ENCODE results near the gene LAIR2.

LAIR2 gene

DNA sequence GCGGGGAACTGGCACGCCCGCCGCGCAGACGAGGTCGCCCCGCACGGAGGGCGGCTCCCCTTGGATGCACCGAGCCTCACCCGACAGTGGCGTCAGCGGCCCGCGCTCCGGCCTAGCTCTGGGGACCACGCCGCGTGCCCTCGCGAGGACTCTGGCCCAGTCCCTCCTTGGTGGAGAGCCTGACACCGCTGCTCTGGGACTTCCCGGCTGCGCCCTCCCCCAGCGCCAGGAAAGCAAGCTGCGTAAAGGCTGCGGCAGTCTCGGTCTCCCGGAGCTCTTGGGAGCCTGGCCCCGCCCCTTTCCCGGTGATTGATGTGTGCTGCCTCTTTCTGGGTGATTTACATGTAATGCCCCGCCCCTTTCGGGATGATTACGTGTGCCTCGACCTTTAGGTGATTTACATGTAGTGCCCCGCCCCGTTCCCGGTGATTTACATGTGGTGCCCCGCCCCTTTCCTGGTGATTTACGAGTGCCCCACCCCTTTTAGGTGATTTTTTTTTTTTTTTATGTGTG lies 39.0 kb upstream of the LAIR2 start, which contains the start of gene LENG9:
Gene LENG9, minus strand, starts transcription at position 248 of the 513 bp plus-strand sequence. CDS start 252 bp downstream, outside the sequence.
- TF ChIP-seq TAF1 (IDR thresholded peaks at IDR 0.05; ENCODE audit: borderline replicate concordance, insufficient read depth, low read length) (no peak), FOXP2 (optimal IDR thresholded peaks at IDR 0.05; ENCODE audit: borderline replicate concordance, extremely low read depth, extremely low read length, insufficient read depth) (peak; percentile 14), POLR2AphosphoS5 (IDR thresholded peaks at IDR 0.05; ENCODE audit: low read depth, low read length) (no peak), SIN3A (IDR thresholded peaks at IDR 0.05; ENCODE audit: borderline replicate concordance, insufficient read depth, low read length) (no peak)
- TF ChIP-seq, protein P1, sequence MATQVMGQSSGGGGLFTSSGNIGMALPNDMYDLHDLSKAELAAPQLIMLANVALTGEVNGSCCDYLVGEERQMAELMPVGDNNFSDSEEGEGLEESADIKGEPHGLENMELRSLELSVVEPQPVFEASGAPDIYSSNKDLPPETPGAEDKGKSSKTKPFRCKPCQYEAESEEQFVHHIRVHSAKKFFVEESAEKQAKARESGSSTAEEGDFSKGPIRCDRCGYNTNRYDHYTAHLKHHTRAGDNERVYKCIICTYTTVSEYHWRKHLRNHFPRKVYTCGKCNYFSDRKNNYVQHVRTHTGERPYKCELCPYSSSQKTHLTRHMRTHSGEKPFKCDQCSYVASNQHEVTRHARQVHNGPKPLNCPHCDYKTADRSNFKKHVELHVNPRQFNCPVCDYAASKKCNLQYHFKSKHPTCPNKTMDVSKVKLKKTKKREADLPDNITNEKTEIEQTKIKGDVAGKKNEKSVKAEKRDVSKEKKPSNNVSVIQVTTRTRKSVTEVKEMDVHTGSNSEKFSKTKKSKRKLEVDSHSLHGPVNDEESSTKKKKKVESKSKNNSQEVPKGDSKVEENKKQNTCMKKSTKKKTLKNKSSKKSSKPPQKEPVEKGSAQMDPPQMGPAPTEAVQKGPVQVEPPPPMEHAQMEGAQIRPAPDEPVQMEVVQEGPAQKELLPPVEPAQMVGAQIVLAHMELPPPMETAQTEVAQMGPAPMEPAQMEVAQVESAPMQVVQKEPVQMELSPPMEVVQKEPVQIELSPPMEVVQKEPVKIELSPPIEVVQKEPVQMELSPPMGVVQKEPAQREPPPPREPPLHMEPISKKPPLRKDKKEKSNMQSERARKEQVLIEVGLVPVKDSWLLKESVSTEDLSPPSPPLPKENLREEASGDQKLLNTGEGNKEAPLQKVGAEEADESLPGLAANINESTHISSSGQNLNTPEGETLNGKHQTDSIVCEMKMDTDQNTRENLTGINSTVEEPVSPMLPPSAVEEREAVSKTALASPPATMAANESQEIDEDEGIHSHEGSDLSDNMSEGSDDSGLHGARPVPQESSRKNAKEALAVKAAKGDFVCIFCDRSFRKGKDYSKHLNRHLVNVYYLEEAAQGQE (IDR thresholded peaks at IDR 0.05; ENCODE audit: insufficient read depth in 1 of 2, low read depth in 2 of 2, low read length in 2 of 2), result no peak

DNA sequence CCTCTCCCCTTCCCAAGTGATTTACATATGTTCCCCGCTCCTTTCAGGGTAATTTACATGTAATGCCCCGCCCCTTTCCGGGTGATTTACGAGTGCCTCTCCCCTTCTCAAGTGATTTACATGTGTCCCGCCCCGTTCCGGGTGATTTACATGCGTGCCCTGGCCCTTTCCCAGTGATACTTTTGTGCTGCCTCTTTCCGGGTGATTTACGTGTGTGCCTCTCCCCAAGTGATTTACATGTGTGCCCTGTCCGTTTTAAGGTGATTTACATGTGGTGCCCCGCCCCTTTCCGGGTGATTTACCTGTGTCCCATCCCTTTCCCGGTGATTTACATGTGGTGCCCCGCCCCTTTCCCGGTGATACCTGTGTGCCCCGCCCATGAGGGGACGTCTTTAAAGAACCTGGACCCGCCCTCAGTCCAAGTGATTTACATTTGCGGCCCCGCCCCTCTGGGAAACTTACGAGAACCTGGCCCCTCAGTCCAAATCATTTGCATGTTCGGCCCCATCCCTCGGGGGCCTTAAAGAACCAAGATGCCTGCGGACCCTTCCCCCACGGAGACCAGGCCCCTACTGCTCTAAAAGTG lies 38.5 kb upstream of the LAIR2 start:
- TF ChIP-seq FOXP2 (optimal IDR thresholded peaks at IDR 0.05; ENCODE audit: borderline replicate concordance, extremely low read depth, extremely low read length, insufficient read depth) (no peak), POLR2AphosphoS5 (IDR thresholded peaks at IDR 0.05; ENCODE audit: low read depth, low read length) (no peak), TAF1 (IDR thresholded peaks at IDR 0.05; ENCODE audit: borderline replicate concordance, insufficient read depth, low read length) (no peak), SIN3A (IDR thresholded peaks at IDR 0.05; ENCODE audit: borderline replicate concordance, insufficient read depth, low read length) (no peak)
- TF ChIP-seq, protein P1 (IDR thresholded peaks at IDR 0.05; ENCODE audit: insufficient read depth in 1 of 2, low read depth in 2 of 2, low read length in 2 of 2), result no peak

DNA sequence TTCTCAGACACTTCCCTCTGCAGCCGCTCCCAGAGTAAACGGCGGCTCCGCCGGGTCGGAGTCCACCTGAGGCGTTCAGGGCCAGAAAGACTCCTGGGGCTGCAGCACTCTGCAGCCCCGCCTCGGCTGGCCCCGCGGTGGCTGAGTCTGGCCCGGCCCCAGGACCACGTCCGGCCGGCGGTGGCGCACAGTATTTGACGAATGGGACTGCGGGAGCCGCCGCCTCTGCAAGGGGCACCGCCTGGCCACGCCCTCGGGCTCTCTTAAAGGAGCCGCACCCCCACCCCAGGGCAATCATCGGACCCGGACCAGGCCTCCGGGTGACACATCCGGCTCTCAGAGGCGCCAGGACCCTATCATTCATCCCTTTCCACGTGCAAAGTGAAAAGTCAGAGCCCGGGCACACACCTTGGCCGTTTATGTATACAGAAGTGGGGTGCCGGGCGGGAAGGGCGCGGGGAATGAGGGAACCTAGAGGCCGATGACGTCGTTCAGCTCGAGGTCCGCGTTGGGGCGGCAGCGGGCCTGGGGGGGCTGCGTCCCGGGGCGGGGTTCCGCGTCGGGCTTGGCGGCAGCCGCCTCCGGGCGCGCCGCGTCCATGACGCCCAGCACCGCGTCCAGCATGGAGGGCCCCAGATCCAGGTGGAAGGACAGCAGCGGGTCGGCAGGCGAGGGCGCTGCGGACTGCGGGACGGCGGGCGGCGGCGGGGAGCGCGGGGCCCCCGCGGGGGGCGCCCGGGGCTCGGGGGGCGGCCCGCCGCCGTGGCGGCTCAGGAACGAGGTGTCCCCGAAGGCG lies 37.8 kb upstream of the LAIR2 start:
- TF ChIP-seq POLR2AphosphoS5 (IDR thresholded peaks at IDR 0.05; ENCODE audit: low read depth, low read length) (peak; percentile 53), FOXP2 (optimal IDR thresholded peaks at IDR 0.05; ENCODE audit: borderline replicate concordance, extremely low read depth, extremely low read length, insufficient read depth) (peak; percentile 78), SIN3A (IDR thresholded peaks at IDR 0.05; ENCODE audit: borderline replicate concordance, insufficient read depth, low read length) (no peak)
- TF ChIP-seq, protein P1 (IDR thresholded peaks at IDR 0.05; ENCODE audit: insufficient read depth in 1 of 2, low read depth in 2 of 2, low read length in 2 of 2), result no peak

DNA sequence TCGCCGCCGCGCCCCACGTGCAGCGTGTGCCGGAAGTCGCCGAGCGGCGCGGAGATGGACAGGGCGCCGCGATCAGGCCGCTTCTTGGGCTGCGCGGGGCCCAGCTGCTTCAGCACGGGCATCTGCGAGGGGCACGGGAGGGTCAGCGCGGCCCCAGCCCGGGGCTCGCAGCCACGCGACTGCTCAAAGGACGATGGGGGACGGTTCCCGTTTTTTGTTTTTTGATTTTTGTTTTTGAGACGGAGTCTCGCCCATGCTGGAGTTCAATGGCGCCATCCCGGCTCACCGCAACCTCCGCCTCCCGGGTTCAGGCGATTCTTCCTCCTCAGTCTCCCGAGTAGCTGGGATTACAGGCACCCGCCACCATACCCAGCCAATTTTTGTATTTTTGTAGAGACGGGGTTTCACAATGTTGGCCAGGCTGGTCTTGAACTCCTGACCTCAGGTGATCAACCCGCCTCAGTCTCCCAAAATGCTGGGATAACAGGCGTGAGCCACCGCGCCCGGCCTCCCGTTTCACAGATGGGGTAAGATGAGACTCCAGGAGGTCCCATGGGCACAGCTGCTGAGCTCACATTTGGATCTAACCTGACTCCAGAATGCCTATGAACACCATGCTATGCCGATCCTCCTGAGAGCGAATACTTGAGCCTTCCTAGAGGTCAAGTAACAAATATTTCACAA lies 37.1 kb upstream of the LAIR2 start:
- TF ChIP-seq FOXP2 (optimal IDR thresholded peaks at IDR 0.05; ENCODE audit: borderline replicate concordance, extremely low read depth, extremely low read length, insufficient read depth), result no peak
- TF ChIP-seq, protein P1 (IDR thresholded peaks at IDR 0.05; ENCODE audit: insufficient read depth in 1 of 2, low read depth in 2 of 2, low read length in 2 of 2), result no peak
- TF ChIP-seq SIN3A (IDR thresholded peaks at IDR 0.05; ENCODE audit: borderline replicate concordance, insufficient read depth, low read length), result no peak
- no peak for TF ChIP-seq TAF1 (IDR thresholded peaks at IDR 0.05; ENCODE audit: borderline replicate concordance, insufficient read depth, low read length)
- TF ChIP-seq POLR2AphosphoS5 (IDR thresholded peaks at IDR 0.05; ENCODE audit: low read depth, low read length), result no peak

All from PFSK-1 (cell line).